HG03196 (cell line): ENCODE data around the gene UBAP1.
"Not testable (repeated sequence)": the region's sequence is repeated elsewhere in the genome, so short reads cannot be mapped to it uniquely, and the experiment has no call there.

Experiments
- ATAC-seq: cut with Tn5 transposase; IDR thresholded peaks from one replicate; pipeline ENCODE4 v1.9.1; 2021; ENCODE audit not compliant: unreplicated experiment

Gene UBAP1

GRCh38 chr9:34256987-34257585 is 78.2 kb downstream of the UBAP1 start:
- ATAC-seq = no peak

GRCh38 chr9:34259315-34259714 is 80.5 kb downstream of the UBAP1 start:
- ATAC-seq = no peak

GRCh38 chr9:34262971-34263370 is 84.1 kb downstream of the UBAP1 start:
- no peak for ATAC-seq

- no peak for ATAC-seq
These were observed 88.8 kb downstream of the UBAP1 start for GRCh38 chr9:34267660-34268059.

GRCh38 chr9:34271265-34272006 is 92.6 kb downstream of the UBAP1 start:
- ATAC-seq = no peak

GRCh38 chr9:34272101-34272541 is 93.3 kb downstream of the UBAP1 start:
- ATAC-seq = no peak

- ATAC-seq = not testable (repeated sequence)
These were observed 94.7 kb downstream of the UBAP1 start for GRCh38 chr9:34273588-34273987.

- no peak for ATAC-seq
These were observed 97.0 kb downstream of the UBAP1 start for GRCh38 chr9:34275811-34276210.

GRCh38 chr9:34276772-34277171 is 97.9 kb downstream of the UBAP1 start:
- no peak for ATAC-seq

GRCh38 chr9:34279411-34279810 is 100.6 kb downstream of the UBAP1 start:
- ATAC-seq = no peak

- ATAC-seq = no peak
These were observed 103.3 kb downstream of the UBAP1 start for GRCh38 chr9:34282096-34282495.

GRCh38 chr9:34289159-34289558 is 110.3 kb downstream of the UBAP1 start:
- ATAC-seq = no peak

GRCh38 chr9:34291023-34291422 is 112.2 kb downstream of the UBAP1 start:
- no peak for ATAC-seq

GRCh38 chr9:34291423-34291822 is 112.6 kb downstream of the UBAP1 start:
- ATAC-seq = no peak

GRCh38 chr9:34292552-34292951 is 113.7 kb downstream of the UBAP1 start:
- ATAC-seq = no peak

GRCh38 chr9:34301064-34301463 is 122.2 kb downstream of the UBAP1 start:
- not testable (repeated sequence) for ATAC-seq
